Fibroblast of lung (primary cell): Measurements from ENCODE around the gene MEGF9. TPM values are rescaled to one million over a fixed set of nuclear protein-coding genes. Genes with fewer than 3 reads are reported as not detected.

Experiments
- DNase-seq, 2 donors: peaks; one replicate each; pipeline versions ENCODE4 v3.0.0 to v3.0.0-alpha.2; 2010; ENCODE audit warnings: low read depth in 2 of 2
- H2AFZ ChIP-seq: 2 replicates; pipeline ENCODE4 v1.5.1; 2012; ENCODE audit warnings: low read length, control low read depth, inconsistent platforms
- H3K27ac ChIP-seq: 2 replicates; pipeline ENCODE4 v1.5.1; 2011; ENCODE audit warnings: low read length, control low read depth; ENCODE audit not compliant: insufficient read depth
- H3K27me3 ChIP-seq: 2 replicates; pipeline ENCODE4 v1.5.1; 2011; ENCODE audit warnings: mild to moderate bottlenecking, low read length; ENCODE audit not compliant: control insufficient read depth, insufficient read depth
- H3K36me3 ChIP-seq: 2 replicates; pipeline ENCODE4 v1.5.1; 2011; ENCODE audit warnings: low read length; ENCODE audit not compliant: control insufficient read depth, insufficient read depth
- H3K4me1 ChIP-seq: 2 replicates; pipeline ENCODE4 v1.5.1; 2011; ENCODE audit warnings: low read length; ENCODE audit not compliant: control insufficient read depth, insufficient read depth; ENCODE audit errors: extremely low read depth
- H3K4me2 ChIP-seq: 2 replicates; pipeline ENCODE4 v1.5.1; 2011; ENCODE audit warnings: low read length, control low read depth; ENCODE audit not compliant: insufficient read depth; ENCODE audit errors: extremely low read depth
- H3K4me3 ChIP-seq, 4 experiments: fragments of 200-600 bp in 1 of 4; sonication (generic) in 1 of 4; replicated peaks in 1 of 4; 2 replicates each; pipeline ENCODE4 v1.5.1; 2011 to 2016; ENCODE audit warnings: low read length in 4 of 4, low read depth in 3 of 4, mild to moderate bottlenecking in 3 of 4, control low read depth in 2 of 4, inconsistent platforms in 1 of 4, mixed read lengths in 1 of 4; ENCODE audit not compliant: insufficient read depth in 1 of 4; ENCODE audit errors: control extremely low read depth in 1 of 4
- H3K79me2 ChIP-seq: 2 replicates; pipeline ENCODE4 v1.5.1; 2012; ENCODE audit warnings: mild to moderate bottlenecking, low read length, inconsistent platforms; ENCODE audit not compliant: control insufficient read depth, insufficient read depth
- H3K9ac ChIP-seq: 2 replicates; pipeline ENCODE4 v1.5.1; 2011; ENCODE audit warnings: mild to moderate bottlenecking, low read length, control low read depth; ENCODE audit not compliant: insufficient read depth
- H3K9me3 ChIP-seq: 2 replicates; pipeline ENCODE4 v1.5.1; 2012; ENCODE audit warnings: low read depth, low read length; ENCODE audit not compliant: control insufficient read depth, insufficient read depth
- H4K20me1 ChIP-seq: 2 replicates; pipeline ENCODE4 v1.5.1; 2011; ENCODE audit warnings: low read length; ENCODE audit not compliant: control insufficient read depth, insufficient read depth; ENCODE audit errors: extremely low read depth
- EZH2 ChIP-seq: IDR thresholded peaks from 2 replicates; pipeline ENCODE4 v1.5.1; 2012; ENCODE audit warnings: low read length, control low read depth, mild to moderate bottlenecking; ENCODE audit errors: missing control alignments
- polyA plus RNA-seq, 2 donors: library from polyadenylated mRNA; depleted of rRNA in 1 of 2; stranded (reverse) in 1 of 2; unstranded in 1 of 2; fragments of >200 nt; gene quantifications; 2 replicates each; pipeline ENCODE4 v1.2.1, GENCODE V29; 2011 to 2012; ENCODE audit warnings: missing spikeins in 1 of 2
- total RNA-seq: library from RNA; depleted of rRNA; stranded (reverse); fragments of >200 nt; gene quantifications from 2 replicates; pipeline ENCODE4 v1.2.1, GENCODE V29; 2014
- TF ChIP-seq, protein P1 (sequence below), 2 donors: IDR thresholded peaks in 1 of 2; conservative IDR thresholded peaks in 1 of 2; 1 replicate in 1 of 2; 2 replicates in 1 of 2; pipeline ENCODE4 v1.5.1; 2011 to 2012; ENCODE audit warnings: low read length in 2 of 2, control low read depth in 1 of 2, inconsistent platforms in 1 of 2, low read depth in 1 of 2, mild to moderate bottlenecking in 1 of 2

Gene MEGF9
- total and polyA plus RNA-seq, 2 donors (not counting 1 experiment from before 2014, with no cell fraction given): 15.8 to 24.9 TPM

DNA sequence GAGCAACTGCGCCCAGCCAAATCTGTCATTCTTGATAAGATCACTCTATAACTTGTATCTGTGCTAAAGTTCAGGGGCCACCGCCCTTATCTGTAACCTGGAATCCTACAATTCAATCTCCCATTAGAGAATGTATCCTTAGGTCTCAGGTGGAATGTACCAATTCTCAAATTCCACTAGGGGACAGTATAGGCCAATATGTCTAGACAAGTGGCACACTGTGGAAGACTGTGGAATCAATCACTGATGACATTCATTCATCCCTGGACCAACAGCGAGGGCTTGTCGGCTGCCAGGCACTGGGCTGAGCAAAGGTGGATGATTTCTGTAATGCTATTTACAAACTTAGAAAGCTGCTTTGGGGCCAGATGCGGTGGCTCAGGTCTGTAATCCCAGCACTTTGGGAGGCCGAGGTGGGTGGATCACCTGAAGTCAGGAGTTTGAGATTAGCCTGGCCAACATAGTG lies 28.7 kb upstream of the MEGF9 start:
- Histone ChIP-seq H3K36me3 (no peaks in the 10 kb centered on the region), H2AFZ (no peak overlapping the region), H3K4me3 (no peak overlapping the region), H3K4me2 (no peak overlapping the region), H4K20me1 (no peaks in the 10 kb centered on the region), H3K9me3 (no peaks in the 10 kb centered on the region), H3K4me1 (no peaks in the 10 kb centered on the region), H3K27ac (no peak overlapping the region), H3K27me3 (no peaks in the 10 kb centered on the region), H3K79me2 (no peaks in the 10 kb centered on the region), H3K9ac (no peak overlapping the region)
- peak; percentile 27 to 29 for DNase-seq
- TF ChIP-seq, protein P1, sequence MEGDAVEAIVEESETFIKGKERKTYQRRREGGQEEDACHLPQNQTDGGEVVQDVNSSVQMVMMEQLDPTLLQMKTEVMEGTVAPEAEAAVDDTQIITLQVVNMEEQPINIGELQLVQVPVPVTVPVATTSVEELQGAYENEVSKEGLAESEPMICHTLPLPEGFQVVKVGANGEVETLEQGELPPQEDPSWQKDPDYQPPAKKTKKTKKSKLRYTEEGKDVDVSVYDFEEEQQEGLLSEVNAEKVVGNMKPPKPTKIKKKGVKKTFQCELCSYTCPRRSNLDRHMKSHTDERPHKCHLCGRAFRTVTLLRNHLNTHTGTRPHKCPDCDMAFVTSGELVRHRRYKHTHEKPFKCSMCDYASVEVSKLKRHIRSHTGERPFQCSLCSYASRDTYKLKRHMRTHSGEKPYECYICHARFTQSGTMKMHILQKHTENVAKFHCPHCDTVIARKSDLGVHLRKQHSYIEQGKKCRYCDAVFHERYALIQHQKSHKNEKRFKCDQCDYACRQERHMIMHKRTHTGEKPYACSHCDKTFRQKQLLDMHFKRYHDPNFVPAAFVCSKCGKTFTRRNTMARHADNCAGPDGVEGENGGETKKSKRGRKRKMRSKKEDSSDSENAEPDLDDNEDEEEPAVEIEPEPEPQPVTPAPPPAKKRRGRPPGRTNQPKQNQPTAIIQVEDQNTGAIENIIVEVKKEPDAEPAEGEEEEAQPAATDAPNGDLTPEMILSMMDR (conservative IDR thresholded peaks at IDR 0.05 in 1 of 2, IDR thresholded peaks at IDR 0.05 in 1 of 2; ENCODE audit: low read depth in 1 of 2, low read length in 2 of 2): peak; percentile 47 to 64
- no peak for TF ChIP-seq EZH2

DNA sequence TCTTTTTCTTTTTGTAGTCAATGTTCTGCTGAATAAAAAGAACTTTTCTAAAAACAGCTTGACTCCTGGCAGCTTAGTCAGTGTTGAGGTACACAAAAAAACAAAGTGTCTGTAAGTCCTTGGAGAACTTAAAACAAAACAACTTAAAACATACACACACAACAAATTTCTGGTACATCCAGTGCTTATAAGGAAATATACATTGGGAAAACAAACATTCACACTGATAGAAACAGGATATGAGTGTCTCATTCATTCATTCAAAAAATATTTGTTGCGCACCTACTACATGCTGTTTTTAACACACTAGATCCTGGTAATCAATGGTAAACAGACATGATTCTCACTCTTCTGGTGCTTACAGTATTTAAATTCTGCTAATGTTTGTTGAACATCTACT lies 27.4 kb upstream of the MEGF9 start:
- Histone ChIP-seq H2AFZ (no peak overlapping the region), H3K27me3 (no peaks in the 10 kb centered on the region), H3K9me3 (no peaks in the 10 kb centered on the region), H4K20me1 (no peaks in the 10 kb centered on the region), H3K4me3 (no peak overlapping the region), H3K4me2 (no peak overlapping the region), H3K36me3 (no peaks in the 10 kb centered on the region), H3K9ac (no peak overlapping the region), H3K27ac (no peak overlapping the region), H3K4me1 (no peaks in the 10 kb centered on the region), H3K79me2 (no peaks in the 10 kb centered on the region)
- no peak for DNase-seq
- TF ChIP-seq, protein P1 (conservative IDR thresholded peaks at IDR 0.05 in 1 of 2, IDR thresholded peaks at IDR 0.05 in 1 of 2; ENCODE audit: low read depth in 1 of 2, low read length in 2 of 2): no peak
- no peak for TF ChIP-seq EZH2

- no peaks in the 10 kb centered on the region for H3K27me3 ChIP-seq
- no peaks in the 10 kb centered on the region for H3K36me3 ChIP-seq
- no peak overlapping the region for H3K27ac ChIP-seq
- H3K79me2 ChIP-seq: no peaks in the 10 kb centered on the region
- DNase-seq: no peak
- H3K4me2 ChIP-seq: no peak overlapping the region
- no peak overlapping the region for H3K4me3 ChIP-seq
- H2AFZ ChIP-seq: no peak overlapping the region
- H4K20me1 ChIP-seq: no peaks in the 10 kb centered on the region
- TF ChIP-seq, protein P1 (conservative IDR thresholded peaks at IDR 0.05 in 1 of 2, IDR thresholded peaks at IDR 0.05 in 1 of 2; ENCODE audit: low read depth in 1 of 2, low read length in 2 of 2): no peak
- no peaks in the 10 kb centered on the region for H3K9me3 ChIP-seq
- H3K4me1 ChIP-seq: no peaks in the 10 kb centered on the region
- no peak overlapping the region for H3K9ac ChIP-seq
Observed at GRCh38 chr9:120741191-120741590, 26.9 kb upstream of the MEGF9 start.
